GM12872 (cell line): ENCODE measurements around the gene PAEP.

Experiments
- TF ChIP-seq, protein P1 (sequence below): IDR thresholded peaks from 3 replicates; pipeline ENCODE4 v1.5.1; 2011; ENCODE audit warnings: low read depth, mild to moderate bottlenecking, low read length, moderate library complexity; ENCODE audit not compliant: insufficient read depth

Gene PAEP

DNA sequence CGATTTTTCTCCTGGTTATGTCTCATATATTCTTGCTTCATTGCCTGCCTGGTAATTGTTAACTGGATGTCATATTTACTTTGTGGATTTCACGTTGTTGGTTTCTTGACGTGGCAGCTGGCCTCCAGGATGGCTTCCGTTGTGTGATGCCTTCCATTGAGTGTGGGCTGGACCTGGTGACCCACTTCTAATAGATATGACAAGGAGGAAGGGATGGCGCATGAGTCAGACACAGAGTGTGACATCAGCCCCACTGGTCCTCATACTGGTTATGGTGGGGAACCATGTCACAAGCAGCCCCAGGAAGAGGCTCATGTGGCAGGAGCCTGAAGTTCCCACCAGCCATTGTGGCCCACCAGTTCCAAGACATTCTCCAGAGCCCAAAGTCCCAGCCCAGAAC, 6.4 kb upstream of the PAEP start:
- TF ChIP-seq, protein P1, sequence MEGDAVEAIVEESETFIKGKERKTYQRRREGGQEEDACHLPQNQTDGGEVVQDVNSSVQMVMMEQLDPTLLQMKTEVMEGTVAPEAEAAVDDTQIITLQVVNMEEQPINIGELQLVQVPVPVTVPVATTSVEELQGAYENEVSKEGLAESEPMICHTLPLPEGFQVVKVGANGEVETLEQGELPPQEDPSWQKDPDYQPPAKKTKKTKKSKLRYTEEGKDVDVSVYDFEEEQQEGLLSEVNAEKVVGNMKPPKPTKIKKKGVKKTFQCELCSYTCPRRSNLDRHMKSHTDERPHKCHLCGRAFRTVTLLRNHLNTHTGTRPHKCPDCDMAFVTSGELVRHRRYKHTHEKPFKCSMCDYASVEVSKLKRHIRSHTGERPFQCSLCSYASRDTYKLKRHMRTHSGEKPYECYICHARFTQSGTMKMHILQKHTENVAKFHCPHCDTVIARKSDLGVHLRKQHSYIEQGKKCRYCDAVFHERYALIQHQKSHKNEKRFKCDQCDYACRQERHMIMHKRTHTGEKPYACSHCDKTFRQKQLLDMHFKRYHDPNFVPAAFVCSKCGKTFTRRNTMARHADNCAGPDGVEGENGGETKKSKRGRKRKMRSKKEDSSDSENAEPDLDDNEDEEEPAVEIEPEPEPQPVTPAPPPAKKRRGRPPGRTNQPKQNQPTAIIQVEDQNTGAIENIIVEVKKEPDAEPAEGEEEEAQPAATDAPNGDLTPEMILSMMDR = no peak

DNA sequence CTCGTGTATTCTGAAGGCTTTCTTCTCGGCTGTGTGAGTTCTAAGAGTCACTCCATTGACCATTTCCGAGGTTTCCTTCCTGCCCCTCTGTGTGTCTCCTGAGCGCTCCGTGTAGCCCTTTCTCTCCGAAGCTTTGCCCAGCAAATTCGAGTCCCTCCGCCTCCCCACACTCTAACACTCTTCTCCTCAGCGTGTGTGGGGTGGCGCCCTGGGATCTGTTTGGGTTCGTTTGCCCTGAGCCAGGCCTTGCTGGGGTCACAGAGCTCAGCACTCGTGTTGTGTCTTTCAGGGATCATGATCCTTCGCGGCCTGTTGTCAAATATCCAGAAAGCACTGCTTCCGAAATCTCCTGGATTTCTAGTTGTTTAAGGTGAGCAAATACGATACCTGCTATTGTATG, 5.6 kb upstream of the PAEP start:
- TF ChIP-seq, protein P1 = no peak

DNA sequence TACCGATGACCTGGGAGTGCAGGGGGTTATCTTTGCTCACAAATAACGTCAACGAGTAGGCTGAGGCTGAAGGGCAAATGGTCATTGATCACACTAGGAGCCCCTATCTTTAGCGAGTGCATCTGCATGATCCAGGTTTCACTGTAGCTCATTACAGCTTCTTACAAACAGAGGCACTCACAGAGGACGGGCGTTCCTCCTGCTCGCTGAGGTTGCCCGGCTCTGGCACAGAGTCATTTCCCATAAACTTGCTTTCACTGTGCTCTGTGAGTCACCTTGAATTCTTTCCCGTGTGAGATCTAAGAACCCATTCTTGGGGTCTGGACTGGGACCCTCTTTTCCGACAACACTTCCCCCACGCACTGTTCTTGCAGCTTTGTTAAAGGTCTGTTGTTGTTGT, 1.9 kb upstream of the PAEP start:
- TF ChIP-seq, protein P1 = no peak

DNA sequence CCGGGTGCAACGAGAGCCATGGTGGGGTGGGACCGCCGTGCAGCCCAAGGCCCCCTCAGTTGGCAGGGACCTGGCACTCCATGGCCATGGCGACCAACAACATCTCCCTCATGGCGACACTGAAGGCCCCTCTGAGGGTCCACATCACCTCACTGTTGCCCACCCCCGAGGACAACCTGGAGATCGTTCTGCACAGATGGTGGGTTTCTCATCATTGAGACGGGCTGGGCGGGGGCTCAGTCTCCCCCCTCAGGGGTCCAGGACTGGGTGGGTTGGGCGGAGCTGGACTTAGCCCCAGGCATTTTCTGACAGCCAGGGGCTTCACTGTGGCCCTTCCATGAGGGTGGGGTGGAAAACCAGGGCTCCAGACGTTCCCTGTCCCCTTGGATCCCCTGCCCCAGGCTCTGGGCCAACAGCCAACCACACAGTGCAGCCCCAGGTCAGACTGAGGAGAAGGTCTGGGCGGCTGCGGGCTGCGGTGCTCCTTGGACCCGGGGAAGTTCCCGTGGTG, 734 bp downstream of the PAEP start:
- TF ChIP-seq, protein P1 = no peak

DNA sequence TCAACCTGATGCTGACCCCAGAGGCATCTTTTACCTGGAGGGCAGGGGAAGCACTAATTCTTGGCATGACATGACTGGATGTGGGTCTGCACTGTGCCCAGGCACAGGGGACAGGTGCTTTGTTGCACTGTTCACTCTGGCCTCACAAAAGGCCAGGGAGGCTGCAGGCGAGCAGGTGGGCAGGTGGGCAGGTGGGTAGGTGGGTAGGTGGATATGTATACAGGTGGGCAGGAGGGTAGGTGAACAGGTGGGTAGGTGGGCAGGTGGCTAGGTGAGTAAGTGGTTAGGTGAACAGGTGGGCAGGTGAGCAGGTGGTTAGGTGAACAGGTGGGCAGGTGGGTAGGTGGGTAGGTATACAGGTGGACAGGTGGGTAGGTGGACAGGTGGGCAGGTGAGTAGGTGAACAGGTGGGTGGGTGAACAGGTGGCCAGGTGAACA, 1.5 kb downstream of the PAEP start:
- TF ChIP-seq, protein P1 = no peak

DNA sequence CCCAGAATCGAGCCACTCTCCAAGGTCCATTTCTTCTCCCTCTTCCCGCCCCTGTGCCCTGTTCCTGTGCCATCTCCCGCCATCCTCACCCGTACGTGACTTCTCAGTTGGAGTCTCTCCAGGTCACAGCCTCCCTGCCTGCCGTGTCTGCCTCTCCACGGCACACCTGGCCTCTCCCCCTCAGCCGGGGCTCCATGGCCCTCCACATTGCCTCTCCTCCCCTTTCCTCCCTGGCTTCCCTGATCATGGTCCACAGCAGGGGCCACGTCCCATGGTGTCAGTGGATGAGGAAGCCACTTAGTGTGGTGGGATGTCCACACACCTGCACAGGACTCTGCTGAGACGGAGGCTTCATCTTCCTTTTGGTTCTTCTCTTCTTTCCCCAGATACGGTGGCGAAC, 2.3 kb downstream of the PAEP start:
- TF ChIP-seq, protein P1 = no peak

DNA sequence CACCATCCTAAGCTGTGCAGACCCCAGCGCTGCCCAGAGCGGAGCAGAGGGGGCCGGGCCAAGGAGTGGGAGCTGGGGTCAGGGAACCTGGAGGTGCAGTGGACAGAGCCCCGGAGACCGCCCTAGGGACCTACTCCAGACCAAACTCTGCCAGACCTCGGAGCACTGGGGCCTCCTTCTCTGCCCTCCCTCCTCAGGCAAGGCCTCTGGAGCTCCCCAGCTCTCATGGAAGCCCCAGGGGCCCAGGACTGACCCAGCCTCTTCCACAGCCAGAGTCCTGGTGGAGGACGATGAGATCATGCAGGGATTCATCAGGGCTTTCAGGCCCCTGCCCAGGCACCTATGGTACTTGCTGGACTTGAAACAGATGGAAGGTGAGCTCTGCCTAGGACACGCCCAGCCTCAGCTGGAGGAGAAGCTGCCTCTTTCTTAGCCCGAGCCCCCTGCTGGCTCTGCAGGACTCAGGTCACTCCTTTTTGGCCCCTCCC, 3.6 kb downstream of the PAEP start:
- TF ChIP-seq, protein P1 = no peak
